UCSD-AML1 (cell line): ENCODE results near the gene C7orf25.

Experiments
- DNase-seq: peaks from one replicate; lab custom pipeline; 2025; ENCODE audit not compliant: unreplicated experiment; lab: John Stamatoyannopoulos, UW

Gene C7orf25

DNA sequence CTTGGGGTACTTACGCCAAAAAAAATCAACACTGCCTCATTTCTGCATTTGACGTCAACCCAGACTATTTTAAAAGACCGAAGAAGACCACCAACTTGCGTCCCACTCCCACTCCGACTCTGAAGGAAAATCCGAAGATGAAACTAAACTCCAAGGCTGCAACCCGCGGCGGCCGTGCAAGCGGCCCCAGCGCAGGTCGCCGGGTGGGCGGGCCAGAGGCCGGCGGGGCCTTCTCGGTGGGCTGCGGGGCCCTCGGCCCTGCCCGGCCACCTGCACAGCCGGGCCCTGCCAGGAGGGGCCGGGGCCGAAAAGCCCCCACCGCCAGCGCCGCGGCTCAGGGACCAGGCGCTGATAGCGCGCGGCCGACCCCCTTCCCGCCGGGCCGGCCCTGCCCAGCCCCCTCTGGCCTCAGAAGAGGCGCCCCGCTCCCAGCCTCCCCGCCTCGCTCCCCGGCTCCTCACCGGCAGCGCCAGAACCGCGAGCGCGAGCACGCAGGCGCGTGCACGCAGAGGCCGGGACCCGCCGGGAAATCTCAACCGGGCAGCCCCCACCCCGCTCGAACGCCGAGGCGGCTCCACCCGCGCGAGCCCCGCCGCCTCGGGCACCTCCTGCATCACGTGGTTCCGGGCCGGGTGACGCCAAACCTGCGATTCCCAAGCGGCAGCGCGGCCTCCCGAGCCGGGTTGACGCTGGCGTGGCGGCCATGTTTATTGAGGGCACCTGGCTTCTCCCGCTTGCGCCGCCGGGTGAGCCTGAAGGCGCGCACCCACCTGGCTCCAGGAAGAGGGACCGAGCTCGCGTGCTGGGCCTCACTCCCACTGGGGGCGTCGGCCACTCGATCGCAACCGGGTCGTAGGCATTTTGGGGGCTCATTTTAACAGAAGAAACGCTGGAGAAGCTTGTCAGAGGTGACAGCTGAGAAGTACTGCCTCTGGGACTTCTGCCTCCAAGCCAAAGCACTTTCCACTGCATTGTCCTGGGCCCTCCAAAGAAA, at the start of gene C7orf25:
C7orf25 (minus strand) TSS at position 617 of the 994 bp plus-strand sequence. CDS start 1,170 bp downstream, outside the sequence.
- DNase-seq, result peak; percentile 87

DNA sequence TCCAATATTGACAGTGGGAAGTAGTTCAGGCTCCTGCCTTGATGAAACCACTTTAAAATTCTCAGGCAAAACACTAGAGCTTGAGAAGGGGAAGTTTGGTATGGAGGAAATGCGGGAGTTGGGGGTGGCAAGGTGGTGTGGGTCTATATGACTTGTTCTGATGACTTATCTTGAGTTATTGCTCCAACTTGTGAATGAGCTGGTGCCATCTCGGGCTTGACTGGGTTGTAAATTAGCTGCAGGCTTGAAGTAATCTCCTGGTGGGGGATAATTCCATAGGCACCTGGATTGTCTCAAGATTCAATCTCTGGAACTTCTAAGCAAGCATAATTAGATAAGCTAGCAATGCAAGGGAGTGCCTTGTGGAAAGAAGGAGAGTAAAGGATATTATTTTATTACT, 49.3 kb upstream of the C7orf25 start:
- no peak for DNase-seq

DNA sequence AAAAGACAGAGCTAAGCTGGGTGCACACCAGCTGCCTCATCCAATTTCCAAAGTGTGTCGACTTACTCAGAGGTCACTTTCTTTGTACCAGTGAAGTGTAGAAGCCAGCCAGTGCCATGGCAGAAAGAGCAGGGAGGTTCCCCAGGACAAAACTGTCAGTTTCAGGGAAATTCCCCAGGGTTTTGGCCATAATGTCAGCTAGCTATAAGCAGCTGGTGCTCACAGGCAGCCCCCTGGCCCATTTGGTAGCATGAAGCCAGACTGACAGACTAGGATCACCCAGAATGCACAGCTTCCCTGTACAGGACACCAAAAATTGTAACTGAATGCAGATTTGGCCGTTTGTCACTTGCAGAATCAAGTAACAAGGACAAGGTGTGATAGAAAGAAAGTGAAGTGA, 48.9 kb upstream of the C7orf25 start:
- no peak for DNase-seq

GRCh38 chr7:42959549-42959948, 47.7 kb upstream of the C7orf25 start:
- no peak for DNase-seq

DNA sequence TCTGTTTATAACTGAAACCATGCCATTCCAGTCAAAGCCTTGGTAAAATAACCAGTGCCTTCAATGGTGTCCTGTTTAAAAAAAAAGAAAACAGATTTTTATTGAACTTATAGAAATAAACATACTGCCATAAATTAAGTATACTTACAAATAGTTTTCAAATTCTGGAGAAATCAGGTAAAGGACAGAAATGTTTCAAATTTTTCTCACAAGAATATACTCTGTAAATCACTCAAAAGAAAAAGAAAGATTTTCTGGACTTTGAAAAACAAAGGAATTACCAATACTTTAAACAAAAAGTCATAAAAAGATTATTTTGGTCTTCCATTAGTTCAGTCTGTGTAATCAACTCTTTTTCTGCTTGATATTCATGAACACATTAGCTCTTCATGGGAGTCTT, 44.2 kb upstream of the C7orf25 start:
- DNase-seq, result no peak

GRCh38 chr7:42953994-42954393, 42.1 kb upstream of the C7orf25 start:
- no peak for DNase-seq

DNA sequence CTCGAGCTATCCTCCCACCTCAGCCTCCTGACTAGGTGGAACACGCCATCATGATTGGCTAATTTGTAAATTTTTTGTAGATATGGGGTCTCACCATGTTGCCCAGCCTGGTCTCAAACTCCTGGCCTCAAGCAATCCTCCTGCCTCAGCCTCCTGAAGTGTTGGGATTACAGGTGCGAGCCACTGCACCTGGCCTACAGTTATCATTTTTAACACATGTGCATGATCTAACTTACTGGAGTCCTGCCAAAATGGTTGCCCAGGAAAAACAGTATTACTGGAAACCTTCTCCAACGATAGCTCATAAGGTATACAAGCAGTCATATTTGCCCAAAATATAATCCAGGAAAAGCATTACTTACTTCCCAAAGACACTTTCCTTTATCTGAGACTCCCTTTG, 40.5 kb upstream of the C7orf25 start:
- DNase-seq, result no peak

DNA sequence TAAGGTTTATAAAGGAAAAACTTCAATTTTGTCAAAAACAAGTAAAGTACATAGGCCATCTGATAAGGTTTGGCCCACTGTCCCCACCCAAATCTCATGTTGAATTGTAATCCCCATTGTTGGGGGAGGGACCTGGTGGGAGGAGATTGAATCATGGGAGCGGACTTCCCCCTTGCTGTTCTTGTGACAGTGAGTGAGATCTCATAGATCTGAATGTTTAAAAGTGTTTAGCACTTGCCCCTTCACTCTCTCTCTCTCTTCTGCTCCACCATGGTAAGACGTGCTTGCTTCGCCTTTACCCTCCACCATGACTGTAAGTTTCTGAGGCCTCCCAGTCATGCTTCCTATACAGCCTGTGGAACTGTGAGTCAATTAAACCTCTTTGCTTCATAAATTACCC, 38.5 kb upstream of the C7orf25 start:
- DNase-seq, result no peak

DNA sequence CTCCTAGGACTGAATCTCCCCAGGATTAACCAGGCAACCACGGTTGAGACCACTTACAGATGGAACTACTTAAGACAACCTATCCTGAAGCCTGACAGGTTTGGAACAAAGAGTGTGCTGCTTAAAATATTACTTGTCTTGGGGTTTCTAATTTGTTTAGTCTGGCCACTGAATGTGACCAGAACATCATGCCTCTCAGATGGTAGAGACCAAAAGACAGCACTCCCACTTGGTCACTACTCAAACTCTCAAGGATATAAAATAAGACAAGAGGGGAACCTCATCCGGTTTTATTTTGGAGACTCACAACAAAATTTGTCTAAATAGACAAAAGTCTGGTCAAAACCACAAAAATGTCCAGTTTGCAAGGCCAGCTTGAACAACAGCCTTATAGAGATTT, 35.7 kb upstream of the C7orf25 start:
- no peak for DNase-seq

GRCh38 chr7:42946627-42946950, 34.7 kb upstream of the C7orf25 start:
- no peak for DNase-seq

GRCh38 chr7:42945821-42946626, 34.2 kb upstream of the C7orf25 start:
- peak; percentile 10 for DNase-seq

DNA sequence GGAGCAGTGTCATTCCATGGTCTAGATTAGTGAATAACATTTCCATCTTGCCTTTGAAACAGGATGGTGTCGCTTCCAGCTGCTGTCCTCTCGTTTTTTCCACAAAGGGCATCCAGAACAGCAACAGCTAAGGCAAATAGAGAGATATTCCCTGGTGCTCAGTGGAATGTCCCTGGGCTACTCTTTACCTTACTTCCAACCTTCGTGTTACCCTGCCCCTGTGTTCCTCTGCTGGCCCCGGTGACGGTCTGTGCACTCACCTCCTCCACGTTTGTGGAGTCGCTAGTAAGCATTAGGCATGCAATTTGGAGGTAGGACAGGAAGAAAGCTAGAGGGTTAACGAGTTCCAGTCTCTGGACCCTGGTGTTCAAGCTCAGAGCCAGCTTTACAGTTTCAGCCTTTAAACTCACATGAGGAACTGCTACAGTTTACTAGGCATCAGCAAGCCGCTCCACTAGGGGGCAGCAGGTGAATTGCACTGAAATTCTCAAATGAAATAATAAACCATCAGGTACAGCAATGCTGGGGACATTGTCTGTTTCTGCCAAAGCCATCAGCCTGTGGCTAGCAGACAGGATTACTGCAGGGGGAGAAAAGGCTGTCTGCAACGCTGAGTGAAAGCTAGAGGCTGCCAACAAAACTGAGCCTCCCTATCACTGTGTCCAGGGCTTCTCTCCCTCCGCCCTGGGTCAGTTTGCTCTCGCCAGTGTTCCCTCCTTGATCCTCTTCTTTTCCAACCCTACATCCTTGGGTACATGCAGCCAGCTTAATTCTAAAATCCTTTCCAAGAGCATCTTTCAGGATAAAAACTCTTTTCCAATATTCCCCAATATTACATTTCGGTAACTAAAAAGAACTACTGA, 29.3 kb upstream of the C7orf25 start:
- peak; percentile 41 for DNase-seq

DNA sequence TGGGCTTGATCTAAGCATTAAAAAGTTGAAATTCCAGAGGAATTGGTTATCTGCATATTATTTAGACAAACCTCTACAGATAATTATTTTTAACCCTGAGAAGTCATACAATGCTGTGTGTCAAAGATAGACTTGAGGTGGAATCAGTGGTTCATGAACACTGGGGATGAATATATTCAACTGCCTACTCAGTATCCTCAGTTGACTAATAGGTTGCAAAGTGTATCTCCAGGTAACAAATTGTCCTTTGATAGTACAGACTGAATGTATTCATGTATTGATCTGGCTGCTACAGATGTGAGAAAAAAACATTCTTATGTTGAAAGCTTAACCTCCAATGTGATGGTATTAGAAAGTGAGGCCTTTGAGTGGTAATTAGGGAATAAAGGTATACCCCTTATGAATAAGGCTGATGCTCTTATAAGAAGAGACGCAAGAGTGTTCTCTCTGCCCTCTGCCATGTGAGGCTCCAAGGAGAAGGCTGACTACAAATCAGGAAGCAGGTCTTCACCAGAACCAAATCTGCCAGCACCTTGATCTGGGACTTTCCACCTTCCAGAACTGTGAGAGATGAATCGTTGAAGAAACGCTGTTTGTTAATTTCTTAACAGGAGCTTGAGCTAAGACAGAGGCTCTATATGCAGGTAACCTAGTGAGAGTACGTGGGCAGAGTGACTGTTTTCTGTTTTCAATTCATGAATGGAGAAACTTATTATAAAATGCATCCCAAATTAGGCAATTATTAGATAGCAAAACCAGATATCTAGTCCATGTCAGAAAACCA, 27.8 kb upstream of the C7orf25 start:
- no peak for DNase-seq

GRCh38 chr7:42935861-42936260, 24.0 kb upstream of the C7orf25 start:
- DNase-seq, result no peak

DNA sequence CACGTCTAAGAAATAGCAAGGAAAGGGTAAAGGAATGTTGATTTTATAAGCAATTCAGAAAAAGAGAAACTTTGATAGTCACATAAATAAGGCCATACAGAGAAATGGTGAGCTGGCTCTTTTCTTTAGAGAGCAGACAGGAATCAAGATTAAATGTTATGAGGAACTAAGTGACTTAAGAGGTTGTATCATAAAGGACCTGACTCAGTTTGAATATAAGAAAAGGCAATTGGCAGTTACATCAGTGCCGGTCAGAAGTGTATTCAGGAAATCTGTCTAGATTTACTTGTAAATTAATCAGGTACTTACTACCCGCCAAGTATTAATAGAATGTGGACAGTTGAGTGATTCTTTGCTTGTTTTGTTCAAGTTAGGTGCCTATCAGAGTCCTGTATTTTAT, 22.4 kb upstream of the C7orf25 start:
- no peak for DNase-seq

DNA sequence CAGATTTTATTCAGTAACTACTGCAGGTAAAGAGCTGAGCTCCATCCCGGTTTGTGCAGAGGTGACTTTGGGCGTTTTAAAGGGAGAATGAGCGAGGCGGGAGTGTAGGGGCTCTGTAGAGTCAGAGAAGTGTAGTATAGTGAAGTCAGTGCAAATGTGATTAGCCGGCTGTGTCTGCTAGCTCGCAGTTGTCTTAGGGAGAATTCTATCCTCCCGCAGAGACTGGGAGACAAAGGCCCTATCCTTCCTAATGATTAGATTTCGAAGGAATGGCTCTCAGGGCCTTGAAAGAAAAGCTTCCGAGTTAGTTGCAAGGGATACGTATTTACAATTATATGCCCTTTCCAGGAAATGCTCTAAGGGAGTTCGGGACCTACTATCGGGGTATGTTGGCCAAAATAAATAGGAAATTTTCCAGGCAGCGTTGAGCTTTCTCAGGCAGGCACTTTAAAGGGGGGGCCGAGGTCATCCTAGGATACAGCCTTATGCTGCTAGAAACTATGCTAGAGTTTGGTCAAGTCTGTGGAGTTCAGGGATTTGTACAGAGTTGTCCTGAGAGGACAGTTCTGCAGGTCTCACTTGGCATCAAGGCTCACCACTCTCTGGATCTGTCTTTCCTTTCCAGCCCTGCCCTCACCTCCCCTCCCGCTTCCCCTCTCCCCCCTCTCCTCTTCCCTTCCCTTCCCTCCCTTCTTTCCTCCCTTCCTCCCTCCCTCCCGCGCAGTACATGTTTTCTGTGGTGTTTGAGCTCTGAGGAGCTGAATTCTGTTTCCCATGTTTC, 21.1 kb upstream of the C7orf25 start:
- DNase-seq, result no peak

DNA sequence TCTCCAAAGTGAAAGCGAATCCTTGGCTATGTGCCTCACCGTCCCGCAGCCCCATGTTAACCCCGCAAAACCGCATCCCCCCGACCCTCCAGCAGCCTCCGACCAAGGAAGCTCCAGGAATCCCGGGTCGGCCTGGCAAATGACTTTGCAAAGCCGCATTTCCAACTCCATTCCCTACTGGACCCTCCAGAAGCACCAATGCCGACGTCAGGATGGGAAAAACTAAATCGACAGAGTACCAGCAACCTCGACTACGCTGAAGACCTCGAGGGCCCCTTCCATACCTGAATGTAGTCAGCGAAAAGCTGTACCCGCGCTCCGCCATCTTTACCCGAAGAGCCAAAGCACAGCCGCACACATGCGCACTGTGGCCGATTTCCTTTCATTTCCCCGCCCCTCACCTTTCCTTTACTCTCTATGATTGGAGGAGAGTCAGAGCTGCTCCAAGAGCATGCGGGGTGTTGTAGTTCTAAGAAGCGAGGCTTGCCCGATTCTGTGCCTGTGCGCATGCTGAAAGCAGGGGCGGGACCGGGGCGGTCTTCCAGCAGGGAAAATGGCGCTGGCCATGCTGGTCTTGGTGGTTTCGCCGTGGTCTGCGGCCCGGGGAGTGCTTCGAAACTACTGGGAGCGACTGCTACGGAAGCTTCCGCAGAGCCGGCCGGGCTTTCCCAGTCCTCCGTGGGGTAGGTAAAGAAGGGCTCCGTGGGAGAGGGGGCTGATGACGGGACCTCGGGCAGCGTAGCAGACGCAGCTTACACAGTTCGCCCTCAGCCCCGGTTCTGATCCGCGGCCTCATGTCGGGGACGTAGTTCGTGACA, 20.2 kb upstream of the C7orf25 start, which contains the start of the genes MRPL32 and PSMA2:
MRPL32 (plus strand) TSS at position 543 of the 818 bp plus-strand sequence; CDS start at position 554, 11 bp downstream.
PSMA2 (minus strand) TSS at position 341 of the 818 bp plus-strand sequence; CDS start at position 325, 16 bp downstream.
- peak; percentile 86 for DNase-seq

GRCh38 chr7:42931447-42931833, 19.6 kb upstream of the C7orf25 start:
- no peak for DNase-seq
